DOHH2 (cell line): Measurements from ENCODE around the gene CIBAR2.

Source experiments
- EZH2phosphoT487 ChIP-seq: fragments of 200-600 bp; sonication (generic); IDR thresholded peaks from 2 replicates; pipeline ENCODE4 v1.6.1; 2017; ENCODE audit warnings: borderline replicate concordance, mild to moderate bottlenecking, antibody characterized with exemption, low read length, moderate library complexity, mixed read lengths
- TF ChIP-seq, protein P1 (sequence below): fragments of 200-600 bp; sonication (generic); IDR thresholded peaks from one replicate; pipeline ENCODE4 v1.5.1; 2014; ENCODE audit warnings: antibody characterized with exemption, mild to moderate bottlenecking, low read depth, low read length; ENCODE audit not compliant: poor library complexity, severe bottlenecking

DNA sequence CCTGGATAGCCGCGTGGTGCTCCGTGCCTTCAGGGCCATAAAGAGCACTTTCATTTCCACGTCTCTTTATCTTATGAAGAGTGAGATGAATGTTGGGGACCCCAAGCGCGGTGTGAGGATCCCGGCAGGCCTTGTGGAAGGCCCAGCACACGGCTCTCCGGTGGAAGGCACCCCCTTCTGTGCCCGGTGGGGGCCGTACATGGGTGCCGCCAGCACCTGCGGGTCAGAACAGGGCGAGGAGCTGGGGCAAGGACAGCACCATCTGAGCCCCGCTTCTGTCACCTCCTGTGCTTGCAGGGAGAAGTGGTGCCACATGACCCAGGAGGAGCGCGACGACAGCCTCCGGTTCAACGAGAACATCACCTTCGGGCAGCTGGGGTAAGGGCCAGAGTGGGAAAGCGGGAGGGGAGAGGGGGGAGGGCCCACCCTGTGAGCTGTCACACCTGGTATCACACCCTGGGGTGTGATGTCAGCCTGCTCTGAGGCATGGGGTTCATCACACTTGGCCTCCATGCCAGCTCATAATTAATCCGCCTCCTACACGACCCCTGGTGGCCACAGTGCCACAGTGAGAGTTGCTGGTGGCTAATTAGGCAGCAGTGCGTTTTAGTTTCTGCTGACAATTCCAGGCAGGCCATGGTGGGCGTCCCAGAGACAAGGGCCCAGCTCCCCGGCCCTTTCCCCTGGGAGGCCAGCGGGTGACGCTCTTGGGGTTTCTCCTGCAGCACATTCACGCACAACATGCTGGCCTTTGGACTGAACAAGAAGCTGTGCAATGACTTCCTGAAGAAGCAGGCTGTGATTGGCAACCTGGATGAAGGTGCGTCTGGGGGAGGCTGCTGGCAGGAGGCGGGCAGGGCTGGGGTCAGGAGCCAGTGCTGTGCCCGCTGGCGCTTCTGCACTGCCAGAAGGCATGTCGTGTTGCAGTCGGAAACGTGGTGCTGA, 25.7 kb downstream of the CIBAR2 start:
- TF ChIP-seq, protein P1, sequence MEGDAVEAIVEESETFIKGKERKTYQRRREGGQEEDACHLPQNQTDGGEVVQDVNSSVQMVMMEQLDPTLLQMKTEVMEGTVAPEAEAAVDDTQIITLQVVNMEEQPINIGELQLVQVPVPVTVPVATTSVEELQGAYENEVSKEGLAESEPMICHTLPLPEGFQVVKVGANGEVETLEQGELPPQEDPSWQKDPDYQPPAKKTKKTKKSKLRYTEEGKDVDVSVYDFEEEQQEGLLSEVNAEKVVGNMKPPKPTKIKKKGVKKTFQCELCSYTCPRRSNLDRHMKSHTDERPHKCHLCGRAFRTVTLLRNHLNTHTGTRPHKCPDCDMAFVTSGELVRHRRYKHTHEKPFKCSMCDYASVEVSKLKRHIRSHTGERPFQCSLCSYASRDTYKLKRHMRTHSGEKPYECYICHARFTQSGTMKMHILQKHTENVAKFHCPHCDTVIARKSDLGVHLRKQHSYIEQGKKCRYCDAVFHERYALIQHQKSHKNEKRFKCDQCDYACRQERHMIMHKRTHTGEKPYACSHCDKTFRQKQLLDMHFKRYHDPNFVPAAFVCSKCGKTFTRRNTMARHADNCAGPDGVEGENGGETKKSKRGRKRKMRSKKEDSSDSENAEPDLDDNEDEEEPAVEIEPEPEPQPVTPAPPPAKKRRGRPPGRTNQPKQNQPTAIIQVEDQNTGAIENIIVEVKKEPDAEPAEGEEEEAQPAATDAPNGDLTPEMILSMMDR, result peak; percentile 88
- TF ChIP-seq EZH2phosphoT487, result no peak
